ENCODE data around the gene CIC.

The CIC gene

GRCh38 chr19:42273407-42274064 is 4.5 kb downstream of the CIC start:
- no peaks in the 10 kb centered on the region for H3K27me3 Mint-ChIP-seq (ENCODE audit: low read depth, poor library complexity)
- H3K9me3 Mint-ChIP-seq, result no peaks in the 10 kb centered on the region
- H3K4me3 Mint-ChIP-seq, result no peak overlapping the region
- H3K27ac Mint-ChIP-seq, result no peak overlapping the region
- H3K4me1 Mint-ChIP-seq, result peaks cover 17% of the 10 kb centered on the region
- H3K36me3 Mint-ChIP-seq (ENCODE audit: low read depth), result peaks cover 14% of the 10 kb centered on the region
- no peak for DNase-seq
- TF ChIP-seq CTCF (IDR thresholded peaks at IDR 0.05), result no peak

- Mint-ChIP-seq H3K27me3 (ENCODE audit: low read depth, poor library complexity) (no peaks in the 10 kb centered on the region), H3K9me3 (no peaks in the 10 kb centered on the region), H3K4me3 (no peak overlapping the region), H3K36me3 (ENCODE audit: low read depth) (peaks cover 14% of the 10 kb centered on the region), H3K27ac (no peak overlapping the region), H3K4me1 (peaks cover 24% of the 10 kb centered on the region)
- no peak for TF ChIP-seq CTCF (IDR thresholded peaks at IDR 0.05)
- DNase-seq, result no peak
Observed at GRCh38 chr19:42274065-42274682, 5.1 kb downstream of the CIC start.

GRCh38 chr19:42275103-42275502 is 6.1 kb downstream of the CIC start:
- H3K27me3 Mint-ChIP-seq (ENCODE audit: low read depth, poor library complexity), result no peaks in the 10 kb centered on the region
- no peak for DNase-seq
- no peak for TF ChIP-seq CTCF (IDR thresholded peaks at IDR 0.05)
- no peak overlapping the region for H3K4me3 Mint-ChIP-seq
- peaks cover 14% of the 10 kb centered on the region for H3K36me3 Mint-ChIP-seq (ENCODE audit: low read depth)
- no peaks in the 10 kb centered on the region for H3K9me3 Mint-ChIP-seq
- peak overlapping the region; percentile 79 for H3K27ac Mint-ChIP-seq
- peaks cover 31% of the 10 kb centered on the region for H3K4me1 Mint-ChIP-seq

GRCh38 chr19:42275517-42275916 is 6.5 kb downstream of the CIC start:
- Mint-ChIP-seq H3K4me1 (peaks cover 31% of the 10 kb centered on the region), H3K9me3 (no peaks in the 10 kb centered on the region), H3K27ac (no peak overlapping the region), H3K36me3 (ENCODE audit: low read depth) (peaks cover 14% of the 10 kb centered on the region), H3K27me3 (ENCODE audit: low read depth, poor library complexity) (no peaks in the 10 kb centered on the region), H3K4me3 (no peak overlapping the region)
- TF ChIP-seq CTCF (IDR thresholded peaks at IDR 0.05), result no peak
- no peak for DNase-seq

GRCh38 chr19:42276284-42276683 is 7.2 kb downstream of the CIC start:
- DNase-seq, result no peak
- Mint-ChIP-seq H3K4me1 (peaks cover 31% of the 10 kb centered on the region), H3K27ac (no peak overlapping the region), H3K27me3 (ENCODE audit: low read depth, poor library complexity) (no peaks in the 10 kb centered on the region), H3K9me3 (no peaks in the 10 kb centered on the region), H3K36me3 (ENCODE audit: low read depth) (peaks cover 14% of the 10 kb centered on the region), H3K4me3 (no peak overlapping the region)
- TF ChIP-seq CTCF (IDR thresholded peaks at IDR 0.05), result no peak

GRCh38 chr19:42276821-42277220 is 7.8 kb downstream of the CIC start:
- Mint-ChIP-seq H3K4me3 (no peak overlapping the region), H3K27ac (no peak overlapping the region), H3K36me3 (ENCODE audit: low read depth) (peaks cover 14% of the 10 kb centered on the region), H3K27me3 (ENCODE audit: low read depth, poor library complexity) (no peaks in the 10 kb centered on the region), H3K9me3 (no peaks in the 10 kb centered on the region), H3K4me1 (peaks cover 31% of the 10 kb centered on the region)
- DNase-seq, result no peak
- TF ChIP-seq CTCF (IDR thresholded peaks at IDR 0.05), result no peak

All from nephron progenitor cell (in vitro differentiated cells).